Prostate gland (tissue), 2 donors: ENCODE measurements around the gene STX12.

Experiments
- POLR2A ChIP-seq: fragments of 450-650 bp; IDR thresholded peaks from one replicate; pipeline ENCODE4 v1.6.1; 2016; ENCODE audit warnings: antibody characterized with exemption, mild to moderate bottlenecking
- POLR2AphosphoS5 ChIP-seq: sonication (generic); formaldehyde crosslinking; IDR thresholded peaks from one replicate; pipeline ENCODE4 v1.6.1; 2017; ENCODE audit warnings: antibody characterized with exemption
- TF ChIP-seq, protein P1 (sequence below), 4 experiments: fragments of 200-600 bp in 2 of 4; fragments of 450-650 bp in 2 of 4; sonication (generic) in 2 of 4; IDR thresholded peaks; 1 replicate in 3 of 4; 2 replicates in 1 of 4; pipeline ENCODE4 v1.5.1; 2016 to 2019; ENCODE audit warnings: antibody characterized with exemption in 4 of 4, mild to moderate bottlenecking in 2 of 4, moderate library complexity in 2 of 4

DNA sequence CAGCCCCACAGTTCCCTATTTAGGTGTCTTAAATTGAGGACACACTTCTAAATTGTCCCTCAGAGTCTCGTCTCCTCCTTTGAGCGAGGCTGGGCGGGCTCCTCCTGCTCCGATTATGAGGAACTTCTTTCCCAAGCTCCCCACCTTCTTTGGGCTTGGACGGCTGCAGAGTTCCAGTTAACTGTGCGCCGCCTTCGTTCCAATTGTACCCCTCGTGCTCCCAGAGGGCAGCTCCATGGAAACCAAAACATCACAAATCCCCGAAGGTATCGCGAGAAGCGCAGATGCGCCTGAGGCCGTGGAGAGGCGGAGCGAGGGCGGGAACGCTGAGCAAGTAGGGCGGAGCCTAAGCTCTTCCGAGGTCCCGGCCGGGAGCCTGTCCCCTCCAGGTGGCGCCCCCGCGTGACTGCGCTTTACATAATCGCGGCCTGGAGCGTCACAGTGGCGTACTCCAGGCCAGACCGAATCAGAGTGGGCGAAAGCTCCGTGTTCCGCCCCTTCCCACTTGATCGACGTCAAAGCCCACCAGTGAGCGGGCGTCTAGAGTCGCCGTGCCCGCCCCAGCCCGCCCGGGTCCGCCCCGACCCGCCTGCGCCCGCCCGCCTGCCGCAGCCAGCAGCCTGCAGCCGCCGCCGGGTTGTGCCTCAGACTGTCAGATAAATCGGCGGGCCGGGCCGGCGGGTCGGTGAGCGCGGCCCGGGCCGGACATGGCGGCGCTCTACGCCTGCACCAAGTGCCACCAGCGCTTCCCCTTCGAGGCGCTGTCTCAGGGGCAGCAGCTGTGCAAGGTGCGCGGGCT is 47.4 kb upstream of the STX12 start, which contains the start of gene FAM76A:
- peak; percentile 63 for TF ChIP-seq POLR2A
- TF ChIP-seq, protein P1, sequence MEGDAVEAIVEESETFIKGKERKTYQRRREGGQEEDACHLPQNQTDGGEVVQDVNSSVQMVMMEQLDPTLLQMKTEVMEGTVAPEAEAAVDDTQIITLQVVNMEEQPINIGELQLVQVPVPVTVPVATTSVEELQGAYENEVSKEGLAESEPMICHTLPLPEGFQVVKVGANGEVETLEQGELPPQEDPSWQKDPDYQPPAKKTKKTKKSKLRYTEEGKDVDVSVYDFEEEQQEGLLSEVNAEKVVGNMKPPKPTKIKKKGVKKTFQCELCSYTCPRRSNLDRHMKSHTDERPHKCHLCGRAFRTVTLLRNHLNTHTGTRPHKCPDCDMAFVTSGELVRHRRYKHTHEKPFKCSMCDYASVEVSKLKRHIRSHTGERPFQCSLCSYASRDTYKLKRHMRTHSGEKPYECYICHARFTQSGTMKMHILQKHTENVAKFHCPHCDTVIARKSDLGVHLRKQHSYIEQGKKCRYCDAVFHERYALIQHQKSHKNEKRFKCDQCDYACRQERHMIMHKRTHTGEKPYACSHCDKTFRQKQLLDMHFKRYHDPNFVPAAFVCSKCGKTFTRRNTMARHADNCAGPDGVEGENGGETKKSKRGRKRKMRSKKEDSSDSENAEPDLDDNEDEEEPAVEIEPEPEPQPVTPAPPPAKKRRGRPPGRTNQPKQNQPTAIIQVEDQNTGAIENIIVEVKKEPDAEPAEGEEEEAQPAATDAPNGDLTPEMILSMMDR (IDR thresholded peaks at IDR 0.05), result peak in 3 of 4 experiments; percentile 48 to 76 (median 59)
- peak; percentile 95 for TF ChIP-seq POLR2AphosphoS5
